Upper lobe of right lung (tissue), 1 donor: ENCODE data around the gene PSMC3IP. TPM values are rescaled to one million over a fixed set of nuclear protein-coding genes. Genes with fewer than 3 reads are reported as not detected.

Source experiments
- ATAC-seq: fragments of 200-7000 bp; cut with Tn5 transposase; one replicate; pipeline ENCODE4 v1.9.1; 2020; ENCODE audit warnings: mild to moderate bottlenecking, moderate library complexity
- DNase-seq: peaks from one replicate; pipeline ENCODE4 v3.0.0-alpha.2; 2020
- H3K27ac ChIP-seq: fragments of 200-600 bp; one replicate; pipeline ENCODE4 v1.8.0; 2022
- H3K27me3 ChIP-seq: fragments of 200-600 bp; one replicate; pipeline ENCODE4 v1.8.0; 2022; ENCODE audit warnings: mild to moderate bottlenecking
- H3K36me3 ChIP-seq: fragments of 200-600 bp; one replicate; pipeline ENCODE4 v1.8.0; 2022
- H3K4me1 ChIP-seq: fragments of 200-600 bp; one replicate; pipeline ENCODE4 v1.8.0; 2022
- H3K4me3 ChIP-seq: fragments of 200-600 bp; one replicate; pipeline ENCODE4 v1.8.0; 2022; ENCODE audit warnings: mild to moderate bottlenecking
- H3K9me3 ChIP-seq: fragments of 200-600 bp; one replicate; pipeline ENCODE4 v1.8.0; 2022
- CTCF ChIP-seq: fragments of 200-600 bp; IDR thresholded peaks from one replicate; pipeline ENCODE4 v1.8.0; 2022; ENCODE audit warnings: antibody characterized with exemption
- intact Hi-C: fragments of 100-400 bp; cut with DNase I; formaldehyde crosslinking; loops from one replicate; pipeline ENCODE4 v1.11.0; 2022
- total RNA-seq: library from RNA; stranded (reverse); fragmentation: NEBNext Ultra II Directional; extraction: Animal tissue kit (Norgen Biotek cat#: 25700); gene quantifications from one replicate; pipeline ENCODE4 v1.2.1, GENCODE V29; 2021
- donor health status: DM: no; HTN: yes; CAD: no; lungs with severe emphysema.

PSMC3IP gene
- total RNA-seq, 1 donor from 2014 or later, result 4.2 TPM

GRCh38 chr17:42537156-42537805 lies 40.2 kb downstream of the PSMC3IP start:
- peak overlapping the region; percentile 84 for H3K27ac ChIP-seq
- TF ChIP-seq CTCF, result no peak
- H3K9me3 ChIP-seq, result no peaks in the 10 kb centered on the region
- no peak for ATAC-seq
- H3K27me3 ChIP-seq, result no peaks in the 10 kb centered on the region
- H3K4me1 ChIP-seq, result peaks cover 14% of the 10 kb centered on the region
- intact Hi-C loops, result no loop called here
- H3K4me3 ChIP-seq, result peak overlapping the region; percentile 55
- H3K36me3 ChIP-seq, result peaks cover 38% of the 10 kb centered on the region
- DNase-seq, result peak; percentile 65

- intact Hi-C loops, result no loop called here
Observed at GRCh38 chr17:42536372-42537155, 41.0 kb downstream of the PSMC3IP start.

GRCh38 chr17:42536048-42536371 lies 41.5 kb downstream of the PSMC3IP start, which contains the start of gene NAGLU:
TSS of gene NAGLU (plus strand) at chr17:42536241. CDS start at chr17:42536273, 32 bp downstream.
- peaks cover 21% of the 10 kb centered on the region for H3K4me1 ChIP-seq
- H3K27me3 ChIP-seq, result no peaks in the 10 kb centered on the region
- H3K9me3 ChIP-seq, result no peaks in the 10 kb centered on the region
- intact Hi-C loops, result no loop called here
- H3K36me3 ChIP-seq, result peaks cover 25% of the 10 kb centered on the region
- TF ChIP-seq CTCF, result no peak
- H3K4me3 ChIP-seq, result peak within 1 kb of the TSS; percentile 55
- DNase-seq (peak; percentile 99), ATAC-seq (peak; percentile 94)
- H3K27ac ChIP-seq, result peak within 1 kb of the TSS; percentile 84

More at GRCh38 chr17:42536372-42537155, 41.0 kb downstream of the PSMC3IP start:
- peak overlapping the region; percentile 55 for H3K4me3 ChIP-seq
- peaks cover 17% of the 10 kb centered on the region for H3K4me1 ChIP-seq
- ATAC-seq, result peak; percentile 84
- H3K27ac ChIP-seq, result peak overlapping the region; percentile 84
- H3K36me3 ChIP-seq, result peaks cover 31% of the 10 kb centered on the region
- no peaks in the 10 kb centered on the region for H3K9me3 ChIP-seq
- TF ChIP-seq CTCF, result no peak
- DNase-seq, result peak; percentile 95
- no peaks in the 10 kb centered on the region for H3K27me3 ChIP-seq

GRCh38 chr17:42535155-42536047 lies 42.1 kb downstream of the PSMC3IP start:
- no peak for TF ChIP-seq CTCF
- Histone ChIP-seq H3K27ac (peak overlapping the region; percentile 84), H3K27me3 (no peaks in the 10 kb centered on the region), H3K36me3 (peaks cover 19% of the 10 kb centered on the region), H3K4me3 (peak overlapping the region; percentile 55), H3K4me1 (peaks cover 27% of the 10 kb centered on the region), H3K9me3 (no peaks in the 10 kb centered on the region)
- intact Hi-C loops, result no loop called here
- DNase-seq (no peak), ATAC-seq (no peak)
